GM21526 (cell line): Measurements from ENCODE around the gene EHMT2.
"Not testable (repeated sequence)": the region's sequence is repeated elsewhere in the genome, so short reads cannot be mapped to it uniquely, and the experiment has no call there.

Experiments used
- ATAC-seq: cut with Tn5 transposase; IDR thresholded peaks from one replicate; pipeline ENCODE4 v1.9.1; 2021; ENCODE audit warnings: moderate library complexity; ENCODE audit not compliant: unreplicated experiment, low FRiP score

EHMT2 gene

GRCh38 chr6:31847276-31847978 lies 50.1 kb downstream of the EHMT2 start:
- no peak for ATAC-seq

DNA sequence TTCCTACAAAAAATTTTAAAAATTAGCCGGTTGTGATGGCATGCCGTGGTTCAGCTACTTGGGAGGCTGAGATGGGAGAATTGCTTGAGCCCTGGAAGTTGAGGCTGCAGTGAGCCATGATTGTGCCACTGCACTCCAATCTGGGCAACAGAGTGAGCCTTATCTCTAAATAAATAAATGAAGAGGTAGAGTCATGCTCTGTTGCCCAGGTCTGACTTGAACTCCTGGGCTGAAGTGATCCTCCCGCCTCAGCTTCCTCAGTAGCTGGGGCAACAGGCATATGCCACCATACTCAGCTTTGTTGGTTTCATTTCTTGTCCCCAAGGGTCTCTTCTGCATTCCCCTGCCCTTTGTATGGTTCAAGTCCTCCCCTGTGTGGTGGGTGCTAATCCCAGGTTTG lies 53.0 kb downstream of the EHMT2 start:
- no peak for ATAC-seq

DNA sequence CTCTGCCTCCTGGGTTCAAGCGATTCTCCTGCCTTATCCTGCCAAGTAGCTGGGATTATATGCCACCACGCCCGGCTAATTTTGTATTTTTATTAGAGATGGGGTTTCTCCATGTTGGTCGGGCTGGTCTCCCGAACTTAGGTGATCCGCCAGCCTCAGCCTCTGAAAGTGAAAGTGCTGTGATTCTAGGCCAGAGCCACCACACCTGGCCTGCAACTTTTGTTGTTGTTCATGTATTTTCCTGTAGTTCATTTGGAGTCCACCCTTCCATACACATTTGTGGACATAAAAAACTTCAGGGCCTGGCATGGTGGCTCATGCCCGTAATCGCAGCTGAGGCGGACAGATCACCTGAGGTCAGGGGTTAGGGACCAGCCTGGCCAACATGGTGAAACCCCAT lies 55.4 kb downstream of the EHMT2 start:
- ATAC-seq: no peak

DNA sequence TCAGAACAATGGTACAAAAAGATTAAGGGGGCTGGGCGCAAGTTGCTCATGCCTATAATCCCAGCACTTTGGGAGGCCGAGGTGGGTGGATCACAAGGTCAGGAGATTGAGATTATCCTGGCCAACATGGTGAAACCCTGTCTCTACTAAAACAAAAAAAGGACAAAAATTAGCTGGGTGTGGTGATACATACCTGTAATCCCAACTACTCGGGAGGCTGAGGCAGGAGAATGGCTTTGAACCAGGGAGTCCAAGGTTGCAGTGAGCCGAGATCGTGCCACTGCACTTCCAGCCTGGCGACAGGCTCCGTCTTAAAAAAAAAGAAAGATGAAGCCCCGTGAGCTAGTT lies 57.7 kb downstream of the EHMT2 start:
- ATAC-seq: not testable (repeated sequence)

DNA sequence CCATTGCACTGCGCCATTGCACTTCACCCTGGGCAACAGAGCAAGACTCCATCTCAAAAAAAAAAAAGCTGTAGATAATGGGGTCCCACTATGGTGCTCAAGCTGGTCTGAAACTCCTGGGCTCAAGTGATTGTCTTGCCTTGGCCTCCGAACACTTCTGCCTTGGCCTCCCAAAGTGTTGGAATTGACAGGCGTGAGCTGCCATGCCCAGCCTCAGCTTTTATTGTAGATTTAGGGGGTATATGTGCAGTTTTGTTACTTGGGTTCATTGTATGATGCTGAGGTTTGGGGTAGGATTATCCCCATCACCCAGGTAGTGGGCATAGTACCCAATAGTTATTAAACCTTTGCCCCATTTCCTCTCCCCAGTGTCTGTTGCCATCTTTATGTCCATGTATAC lies 58.5 kb downstream of the EHMT2 start:
- no peak for ATAC-seq

DNA sequence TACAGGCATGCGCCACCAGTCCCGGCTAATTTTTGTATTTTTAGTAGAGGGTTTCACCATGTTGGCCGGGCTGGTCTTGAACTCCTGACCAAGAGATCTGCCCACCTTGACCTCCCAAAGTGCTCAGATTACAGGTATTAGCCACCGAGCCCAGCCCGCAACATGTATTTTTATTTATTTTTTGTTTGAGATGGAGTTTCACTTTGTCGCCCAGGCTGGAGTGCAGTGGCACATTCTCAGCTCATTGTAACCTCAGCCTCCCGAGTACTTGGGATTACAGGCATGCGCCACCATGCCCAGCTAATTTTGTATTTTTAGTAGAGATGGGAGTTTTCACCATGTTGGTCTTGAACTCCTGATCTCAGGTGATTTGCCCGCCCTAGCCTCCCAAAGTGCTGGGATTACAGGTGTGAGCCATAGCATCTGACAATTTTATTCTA lies 59.4 kb downstream of the EHMT2 start:
- not testable (repeated sequence) for ATAC-seq

- ATAC-seq: no peak
These were observed 60.0 kb downstream of the EHMT2 start for GRCh38 chr6:31837369-31838113.

GRCh38 chr6:31836474-31837368 lies 60.8 kb downstream of the EHMT2 start:
- ATAC-seq: no peak

- no peak for ATAC-seq
These were observed 61.4 kb downstream of the EHMT2 start for GRCh38 chr6:31836047-31836473.

DNA sequence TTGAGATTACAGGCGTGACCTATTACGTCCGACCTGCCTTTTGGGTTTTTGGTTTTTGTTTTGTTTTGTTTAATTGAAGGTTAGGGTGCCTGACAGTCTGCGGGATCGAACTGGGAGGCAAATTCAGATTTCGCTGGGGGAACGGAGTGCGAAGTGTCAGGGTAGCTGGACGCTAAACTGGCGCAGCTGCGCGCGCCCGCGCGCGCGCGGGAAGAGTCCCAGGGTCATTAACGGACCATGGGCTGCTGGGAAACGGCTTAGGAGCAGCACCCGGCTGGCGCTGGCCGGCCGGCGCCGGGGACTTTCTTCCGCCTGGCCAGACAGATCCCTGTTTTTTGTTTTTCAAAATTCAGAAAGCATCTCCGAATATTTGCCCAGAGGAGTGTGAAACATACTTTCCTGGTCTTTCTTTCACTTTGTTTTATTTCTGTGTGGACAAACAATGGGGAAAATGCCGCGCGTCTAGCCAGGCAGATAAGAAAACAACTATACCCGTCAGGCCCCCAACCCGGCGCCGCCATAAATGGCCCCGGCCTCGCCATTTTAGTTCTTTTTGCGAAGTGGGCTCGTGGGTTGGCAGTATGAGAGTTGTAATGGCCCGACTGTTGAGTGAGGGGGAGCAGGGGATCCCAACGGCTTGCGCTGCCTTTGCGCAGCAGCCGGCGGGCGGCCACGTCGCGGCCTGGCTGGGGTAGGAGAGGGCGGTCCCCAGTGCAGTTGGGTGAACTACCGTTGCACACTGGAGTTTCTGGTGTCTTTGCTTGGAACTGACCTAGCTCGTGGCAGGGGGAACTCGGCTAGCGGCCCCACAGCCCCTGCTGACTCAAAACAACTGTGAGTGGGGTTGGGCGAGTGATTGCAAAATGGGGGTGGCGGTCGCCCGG lies 62.9 kb downstream of the EHMT2 start:
- peak; percentile 35 for ATAC-seq

- no peak for ATAC-seq
These were observed 65.9 kb downstream of the EHMT2 start for GRCh38 chr6:31831350-31832215.

- ATAC-seq: no peak
These were observed 66.6 kb downstream of the EHMT2 start for GRCh38 chr6:31830886-31831335.
